ENCODE results near the gene RHCG. TPM values are rescaled to one million over a fixed set of nuclear protein-coding genes. Genes with fewer than 3 reads are reported as not detected.

The RHCG gene
- total RNA-seq, 1 donor from 2014 or later = not detected

GRCh38 chr15:89452330-89452836, 44.0 kb downstream of the RHCG start:
- intact Hi-C loops (cut with DNase I) = no loop called here
- DNase-seq = no peak
- no peak for ATAC-seq (ENCODE audit: poor library complexity)

GRCh38 chr15:89451846-89452245, 44.5 kb downstream of the RHCG start:
- ATAC-seq (ENCODE audit: poor library complexity) (no peak), DNase-seq (no peak)
- intact Hi-C loops (cut with DNase I) = no loop called here

- intact Hi-C loops (cut with DNase I) = no loop called here
- ATAC-seq (ENCODE audit: poor library complexity) (no peak), DNase-seq (no peak)
These were observed 46.0 kb downstream of the RHCG start for GRCh38 chr15:89450076-89451006.

GRCh38 chr15:89448825-89449224, 47.6 kb downstream of the RHCG start:
- ATAC-seq (ENCODE audit: poor library complexity) (no peak), DNase-seq (no peak)
- intact Hi-C loops (cut with DNase I) = no loop called here

DNA sequence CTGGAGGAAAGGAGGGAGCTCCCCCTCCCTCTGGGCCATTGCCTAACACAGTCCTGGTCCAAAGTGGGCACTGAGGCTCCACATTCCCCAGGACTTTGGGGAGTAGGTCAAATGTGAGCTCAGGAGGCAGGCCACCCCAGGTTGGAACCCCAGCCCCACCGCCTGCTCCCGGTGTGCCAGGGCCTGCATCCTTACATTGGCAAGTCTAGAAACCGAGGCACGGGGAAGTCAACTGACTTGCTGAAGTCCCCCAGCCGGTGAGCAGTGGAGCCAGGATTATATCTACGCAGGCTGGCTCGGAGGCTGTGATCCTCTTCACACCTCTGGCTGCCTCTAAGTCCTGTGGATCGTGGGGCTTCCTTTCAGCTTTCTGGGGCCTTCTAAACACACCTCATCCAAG, 48.7 kb downstream of the RHCG start:
- ATAC-seq (ENCODE audit: poor library complexity) = no peak
- intact Hi-C loops (cut with DNase I) = no loop called here

DNA sequence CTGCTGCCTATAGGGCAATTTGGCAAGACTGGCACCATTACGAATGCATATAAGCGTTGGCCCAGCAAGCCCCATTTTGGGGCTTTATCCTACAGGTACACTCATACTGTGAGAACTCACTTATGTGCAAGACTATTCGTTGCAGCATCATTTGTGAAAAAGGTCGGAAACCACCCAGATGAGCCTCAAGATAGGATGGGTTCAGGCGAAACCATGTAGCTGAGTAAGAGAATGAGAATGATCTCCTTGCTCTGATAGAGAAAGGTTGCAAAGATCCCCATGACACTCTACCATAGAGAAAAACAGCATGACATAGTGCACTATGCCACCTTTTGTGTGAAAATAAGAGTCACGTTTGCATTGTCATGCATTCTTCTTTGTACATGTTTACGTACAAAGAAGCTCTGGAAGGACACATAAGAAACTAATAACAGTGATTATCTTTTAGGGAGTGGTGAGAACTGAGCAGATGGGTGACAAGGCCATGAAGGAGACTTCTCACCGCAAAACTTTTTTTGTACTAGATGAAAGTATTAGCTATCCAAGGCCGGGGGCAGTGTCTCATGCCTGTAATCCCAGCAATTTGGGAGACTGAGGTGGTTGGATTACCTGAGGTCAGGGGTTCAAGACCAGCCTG, 50.0 kb downstream of the RHCG start:
- DNase-seq (no peak), ATAC-seq (ENCODE audit: poor library complexity) (no peak)
- intact Hi-C loops (cut with DNase I) = no loop called here

More for the DNA sequence above, 48.7 kb downstream of the RHCG start:
- DNase-seq = no peak

- no peak for ATAC-seq (ENCODE audit: poor library complexity)
- intact Hi-C loops (cut with DNase I) = no loop called here
These were observed 50.9 kb downstream of the RHCG start for GRCh38 chr15:89445518-89445917.

DNA sequence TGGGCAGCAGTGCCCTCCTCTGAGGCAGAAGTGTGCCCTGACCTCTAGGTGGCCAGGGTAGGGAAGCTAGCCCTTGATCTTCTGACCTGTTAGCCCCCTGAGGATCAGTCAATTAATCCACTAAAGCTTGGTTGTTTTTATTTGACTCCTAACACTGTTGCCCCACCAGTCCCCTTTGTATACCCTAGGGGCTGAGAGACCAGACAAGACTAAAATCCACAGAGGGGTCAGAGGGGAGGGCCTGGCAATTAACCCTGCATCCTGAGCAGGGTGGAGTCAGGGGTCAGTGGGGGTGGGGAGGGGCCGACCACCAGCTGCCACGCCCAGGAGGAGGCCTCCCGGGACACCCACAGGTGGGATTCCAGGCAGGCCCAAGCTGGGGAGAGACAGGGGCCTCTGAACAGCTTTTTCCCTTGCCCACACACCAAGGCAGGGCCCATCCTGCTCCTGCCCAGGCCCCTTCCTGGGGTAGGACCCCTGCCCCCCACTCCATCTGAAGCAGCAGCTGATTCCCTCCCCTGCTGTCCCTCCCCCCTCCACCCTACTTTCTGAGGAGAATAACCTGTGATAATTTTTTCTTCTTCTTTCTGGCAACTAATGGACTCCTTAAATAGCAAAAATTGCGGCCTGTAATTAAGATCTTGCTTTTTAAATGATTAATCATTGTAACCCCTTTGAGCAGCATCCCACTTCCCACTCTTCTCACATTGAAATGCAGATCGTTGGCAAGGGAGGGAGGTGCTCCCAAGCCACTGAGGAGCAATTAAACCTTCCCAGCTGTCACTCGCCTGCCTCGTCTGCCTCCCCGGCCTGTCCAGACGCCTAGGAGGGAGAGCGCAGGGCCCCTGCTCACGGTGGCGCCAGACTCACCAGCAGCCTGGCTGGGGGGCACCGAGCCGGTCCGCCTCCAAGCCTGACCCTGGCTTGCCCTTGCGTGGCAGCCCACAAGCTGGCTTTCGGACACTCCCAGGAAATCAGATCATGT, 51.9 kb downstream of the RHCG start:
- DNase-seq (no peak), ATAC-seq (ENCODE audit: poor library complexity) (no peak)
- intact Hi-C loops (cut with DNase I) = no loop called here

More at GRCh38 chr15:89445518-89445917, 50.9 kb downstream of the RHCG start:
- DNase-seq = no peak

- ATAC-seq (ENCODE audit: poor library complexity) = no peak
- intact Hi-C loops (cut with DNase I) = no loop called here
These were observed 52.8 kb downstream of the RHCG start for GRCh38 chr15:89443581-89443980.

DNA sequence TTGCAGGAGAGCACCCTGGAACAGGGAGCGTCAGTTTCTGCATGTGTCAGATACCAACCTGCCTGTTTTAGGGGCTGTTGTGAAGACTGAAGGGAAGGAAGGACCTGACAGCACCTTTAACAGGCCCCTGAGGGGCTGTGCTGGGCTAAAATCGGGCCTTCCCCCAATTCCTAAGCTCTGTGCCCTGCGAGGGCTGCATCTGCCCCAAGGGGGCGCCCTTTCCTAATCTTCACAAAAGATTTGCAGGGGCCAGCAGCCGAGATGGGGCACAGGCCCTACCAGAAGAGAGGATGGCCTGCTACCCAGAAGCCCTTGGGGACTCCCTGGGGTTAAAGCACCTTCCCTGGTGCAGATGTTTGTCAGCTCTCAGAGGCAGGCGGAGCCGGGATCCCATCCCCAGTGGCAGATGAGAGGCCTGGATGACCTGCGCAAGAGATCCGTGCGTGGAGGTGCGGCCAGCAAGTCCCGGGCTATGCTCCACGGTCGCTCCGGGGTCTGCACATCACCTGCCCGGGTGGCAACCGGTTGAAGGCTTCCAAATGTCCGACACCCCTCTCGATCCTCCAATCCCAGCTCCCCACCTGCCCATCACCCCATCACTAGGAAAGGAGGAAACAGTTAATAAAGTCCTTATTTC, 53.6 kb downstream of the RHCG start:
- DNase-seq (no peak), ATAC-seq (ENCODE audit: poor library complexity) (no peak)
- intact Hi-C loops (cut with DNase I) = no loop called here

More at GRCh38 chr15:89443581-89443980, 52.8 kb downstream of the RHCG start:
- DNase-seq = no peak

DNA sequence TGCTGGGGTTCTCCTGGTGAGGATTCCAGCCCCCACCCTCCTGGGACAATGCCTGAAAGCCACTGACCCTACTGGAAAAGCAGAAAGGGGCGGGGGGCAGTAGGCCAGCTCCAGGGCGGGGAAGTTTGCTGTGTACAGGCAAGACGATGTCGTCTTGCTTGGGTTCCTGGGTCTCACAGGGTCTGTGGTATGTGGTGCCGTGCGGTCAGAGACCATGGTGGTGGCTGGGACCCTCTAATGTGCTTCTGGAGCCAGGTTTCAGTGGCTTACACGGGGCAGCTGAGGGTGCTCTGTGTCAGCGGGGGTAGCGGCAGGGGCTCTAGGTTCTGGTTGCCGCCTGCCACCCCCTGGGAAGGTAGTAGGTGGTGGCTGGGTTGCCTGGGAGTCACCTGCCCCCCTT, 54.2 kb downstream of the RHCG start:
- no peak for DNase-seq
- no peak for ATAC-seq (ENCODE audit: poor library complexity)
- intact Hi-C loops (cut with DNase I) = no loop called here

DNA sequence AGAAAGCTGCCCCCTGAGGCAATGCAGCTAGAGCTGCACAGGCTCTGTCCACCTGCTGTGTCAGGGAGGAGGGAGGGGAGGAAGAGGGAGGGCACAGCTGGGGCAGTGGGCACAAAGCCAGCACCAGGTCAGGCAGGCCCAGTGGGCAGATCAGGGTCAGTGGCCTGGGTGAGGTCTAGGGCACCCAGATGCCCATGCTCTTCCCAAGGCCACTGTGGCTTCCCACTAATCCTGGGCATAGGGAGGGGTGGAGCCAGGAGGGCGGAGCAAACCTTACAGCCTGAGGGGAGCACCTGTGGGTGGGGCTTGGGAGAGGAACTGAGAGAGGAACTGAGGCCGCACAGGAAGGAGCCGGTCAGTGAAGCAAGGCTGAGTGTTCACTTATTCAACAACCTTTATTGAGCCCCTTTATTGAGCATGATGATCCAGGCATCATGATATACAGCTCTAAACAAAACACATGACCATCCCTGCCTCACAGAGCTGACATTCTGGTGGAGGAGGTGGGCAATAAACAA, 55.0 kb downstream of the RHCG start:
- intact Hi-C loops (cut with DNase I) = no loop called here
- DNase-seq (no peak), ATAC-seq (ENCODE audit: poor library complexity) (no peak)

DNA sequence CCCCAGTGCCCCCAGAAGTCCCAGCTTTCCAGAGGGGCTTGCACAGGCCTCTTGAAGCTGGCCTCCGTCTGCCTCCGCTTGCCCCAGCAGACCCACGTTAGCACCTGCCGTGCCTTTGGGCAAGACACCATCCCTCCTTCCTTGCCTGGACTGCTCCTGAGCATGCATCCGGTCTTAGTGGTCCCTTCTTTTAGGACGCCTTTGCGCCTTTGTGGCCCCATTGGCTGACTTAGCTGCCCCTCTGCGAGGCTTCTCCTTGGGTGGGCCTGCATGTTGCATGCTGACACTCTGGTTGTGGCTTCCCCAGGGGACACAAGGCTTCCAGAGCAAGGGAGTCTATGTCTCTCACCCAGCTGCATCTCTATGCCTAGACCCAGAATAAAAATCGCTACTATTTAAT, 56.6 kb downstream of the RHCG start:
- intact Hi-C loops (cut with DNase I) = no loop called here
- DNase-seq = no peak
- ATAC-seq (ENCODE audit: poor library complexity) = no peak

- intact Hi-C loops (cut with DNase I) = no loop called here
- no peak for DNase-seq
- no peak for ATAC-seq (ENCODE audit: poor library complexity)
These were observed 59.6 kb downstream of the RHCG start for GRCh38 chr15:89436560-89437311.

- ATAC-seq (ENCODE audit: poor library complexity) = no peak
- intact Hi-C loops (cut with DNase I) = no loop called here
- DNase-seq = no peak
These were observed 61.0 kb downstream of the RHCG start for GRCh38 chr15:89435362-89435761.

GRCh38 chr15:89433686-89434085, 62.7 kb downstream of the RHCG start:
- intact Hi-C loops (cut with DNase I) = no loop called here
- no peak for ATAC-seq (ENCODE audit: poor library complexity)
- DNase-seq = no peak

All from Right ventricle myocardium superior (tissue), 1 donor.